ENCODE results near the gene ABHD8.
A peak's percentile ranks its signal among the peaks of the same experiment; 100 is the strongest.

ABHD8 gene, protein sequence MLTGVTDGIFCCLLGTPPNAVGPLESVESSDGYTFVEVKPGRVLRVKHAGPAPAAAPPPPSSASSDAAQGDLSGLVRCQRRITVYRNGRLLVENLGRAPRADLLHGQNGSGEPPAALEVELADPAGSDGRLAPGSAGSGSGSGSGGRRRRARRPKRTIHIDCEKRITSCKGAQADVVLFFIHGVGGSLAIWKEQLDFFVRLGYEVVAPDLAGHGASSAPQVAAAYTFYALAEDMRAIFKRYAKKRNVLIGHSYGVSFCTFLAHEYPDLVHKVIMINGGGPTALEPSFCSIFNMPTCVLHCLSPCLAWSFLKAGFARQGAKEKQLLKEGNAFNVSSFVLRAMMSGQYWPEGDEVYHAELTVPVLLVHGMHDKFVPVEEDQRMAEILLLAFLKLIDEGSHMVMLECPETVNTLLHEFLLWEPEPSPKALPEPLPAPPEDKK

DNA sequence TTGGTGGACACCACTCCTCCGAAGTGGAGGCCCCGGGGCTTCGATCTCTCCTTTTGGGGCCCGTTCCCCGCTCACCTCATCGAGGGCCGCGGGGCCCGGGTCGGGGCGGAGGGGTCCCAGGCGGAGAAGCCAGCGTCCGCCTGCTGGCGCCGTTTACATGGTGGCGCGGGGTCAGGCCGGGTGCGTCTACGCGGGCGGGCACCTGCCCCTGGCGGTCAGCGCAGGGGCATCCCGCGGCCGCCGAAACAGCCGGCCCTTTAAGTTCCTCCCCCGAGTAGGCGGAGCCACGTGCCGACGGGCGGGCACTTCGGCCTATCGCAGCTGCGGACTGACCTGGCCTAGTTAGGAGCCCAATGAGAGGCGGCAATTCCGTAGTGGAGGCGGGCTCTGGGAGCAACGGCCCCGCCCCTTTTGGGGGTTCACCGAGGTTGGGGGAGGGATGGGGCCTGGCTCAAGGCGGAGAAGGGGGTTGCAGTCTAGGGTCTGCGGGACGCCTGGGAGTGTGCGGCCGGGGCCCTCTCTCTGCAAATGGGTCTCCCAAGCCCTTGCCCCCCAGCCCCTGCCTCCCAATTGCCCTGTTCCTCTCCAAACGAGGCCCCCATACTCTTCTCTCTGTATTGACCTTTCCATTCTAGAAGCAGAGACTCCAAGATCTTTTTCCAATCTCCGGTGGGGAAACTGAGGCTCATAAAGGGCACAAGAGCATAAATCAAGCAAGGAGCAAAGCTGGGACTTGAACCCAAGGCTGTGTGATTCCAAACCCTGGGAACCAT lies at the start of gene ABHD8:
TSS of gene ABHD8 (minus strand) at position 259 of the 773 bp plus-strand sequence. CDS start 1,809 bp downstream, outside the sequence.
- DNase-seq, result peak; percentile 98

- no peak for DNase-seq
Measured at GRCh38 chr19:17352608-17353280, 49.5 kb upstream of the ABHD8 start.

GRCh38 chr19:17351815-17352435 lies 48.7 kb upstream of the ABHD8 start:
- DNase-seq, result no peak

DNA sequence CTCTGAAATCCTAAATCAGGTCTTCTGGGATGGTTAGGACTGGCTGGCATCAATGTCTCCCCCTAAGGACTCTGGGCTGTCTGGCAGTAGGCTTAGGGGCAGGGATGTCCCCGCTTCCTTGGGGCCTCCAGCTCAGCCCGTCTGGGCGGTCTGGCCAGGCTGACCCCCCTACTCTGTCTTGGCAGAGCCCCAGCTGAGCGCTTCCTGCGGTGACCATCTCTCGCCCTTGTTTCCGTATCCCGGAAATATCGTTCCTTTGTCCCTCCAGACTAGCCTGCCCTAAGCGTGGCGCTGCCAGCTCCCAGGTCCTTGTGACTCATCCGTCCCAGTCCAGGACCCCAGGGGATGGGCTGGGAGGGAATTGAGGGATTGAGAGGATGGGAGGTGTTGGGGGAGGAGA lies 45.5 kb upstream of the ABHD8 start:
- DNase-seq, result peak; percentile 62

GRCh38 chr19:17347877-17348276 lies 44.7 kb upstream of the ABHD8 start:
- DNase-seq, result no peak

DNA sequence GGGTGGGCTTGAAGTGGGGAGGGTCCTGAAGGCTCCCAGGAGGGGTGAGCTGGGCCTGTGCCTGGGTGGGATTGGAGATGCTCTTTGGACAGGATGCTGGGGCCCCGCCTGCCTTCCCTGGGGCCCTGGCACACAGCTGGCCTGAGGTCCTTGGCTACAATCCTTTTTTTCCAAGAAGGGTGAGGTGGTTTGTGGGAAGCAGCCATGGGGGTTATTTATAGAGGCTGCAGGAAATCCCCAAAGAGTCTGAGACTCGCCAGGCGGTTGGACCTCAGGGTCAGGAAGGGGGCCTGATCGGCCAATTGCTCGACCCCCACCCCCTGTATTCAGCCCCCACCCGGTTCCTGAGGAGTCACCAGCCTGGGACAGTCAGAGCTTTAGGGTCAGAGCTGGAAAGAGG lies 44.1 kb upstream of the ABHD8 start:
- no peak for DNase-seq

DNA sequence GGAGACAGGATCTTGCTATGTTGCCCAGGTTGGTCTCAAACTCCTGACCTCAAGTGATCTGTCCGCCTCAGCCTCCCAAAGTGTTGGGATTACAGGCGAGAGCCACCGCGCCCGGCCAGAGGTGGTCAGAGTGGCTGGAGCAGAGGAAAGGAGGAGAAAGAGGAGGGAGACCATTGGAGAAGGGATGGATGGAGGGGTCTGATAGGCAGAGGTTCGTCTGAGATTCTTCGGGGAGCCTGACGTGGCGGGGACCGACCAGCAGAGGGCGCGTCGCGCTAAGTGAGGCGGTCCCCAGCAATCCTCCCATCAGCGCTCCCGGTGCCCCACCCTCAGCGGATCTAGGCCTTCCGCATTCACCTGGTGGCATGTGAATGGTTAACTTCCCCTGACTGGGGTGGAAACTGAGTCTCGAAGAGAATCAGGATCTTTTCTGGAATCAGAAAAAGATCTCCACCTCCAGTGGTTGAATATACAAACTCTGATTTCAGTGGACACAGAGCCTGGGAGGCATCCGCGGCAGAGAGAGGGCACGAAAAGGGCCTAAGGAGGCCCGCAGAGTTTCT lies 43.0 kb upstream of the ABHD8 start:
- DNase-seq, result peak; percentile 58

DNA sequence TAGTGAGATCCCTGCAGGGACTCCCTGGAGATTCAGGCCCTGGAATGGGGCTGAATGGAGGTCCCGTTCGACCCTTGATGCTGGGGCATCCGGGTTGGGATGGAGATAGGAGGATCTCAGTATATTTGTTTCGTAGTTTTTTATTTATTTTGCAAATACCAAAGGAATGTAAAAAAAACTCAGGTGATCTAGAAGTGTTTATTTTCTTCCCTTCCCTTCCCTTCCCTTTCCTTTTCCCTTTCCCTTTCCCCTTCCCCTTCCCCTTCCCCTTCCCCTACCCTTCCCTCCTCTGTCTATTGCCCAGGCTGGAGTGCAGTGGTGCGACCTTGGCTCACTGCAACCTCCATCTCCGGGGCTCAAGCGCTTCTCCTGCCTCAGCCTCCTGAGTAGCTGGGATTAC lies 38.6 kb upstream of the ABHD8 start:
- DNase-seq, result no peak

DNA sequence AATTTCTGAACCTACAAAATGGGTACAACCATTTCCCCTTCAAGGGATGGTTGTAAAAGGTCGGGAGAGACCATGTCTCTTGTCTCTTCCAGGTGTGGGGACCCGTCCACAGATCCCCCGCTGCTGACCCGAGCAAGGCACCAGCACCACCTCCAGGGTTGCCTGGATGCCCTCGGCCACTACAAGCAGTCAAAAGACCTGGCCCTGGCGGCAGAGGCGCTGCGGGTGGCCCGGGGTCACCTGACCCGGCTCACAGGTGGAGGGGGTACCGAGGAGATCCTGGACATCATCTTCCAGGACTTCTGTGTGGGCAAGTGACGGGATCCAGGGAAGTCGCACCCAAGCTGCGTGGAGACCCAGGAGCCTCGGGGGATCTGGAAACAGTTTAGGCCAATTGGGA lies 38.2 kb upstream of the ABHD8 start:
- DNase-seq, result no peak

DNA sequence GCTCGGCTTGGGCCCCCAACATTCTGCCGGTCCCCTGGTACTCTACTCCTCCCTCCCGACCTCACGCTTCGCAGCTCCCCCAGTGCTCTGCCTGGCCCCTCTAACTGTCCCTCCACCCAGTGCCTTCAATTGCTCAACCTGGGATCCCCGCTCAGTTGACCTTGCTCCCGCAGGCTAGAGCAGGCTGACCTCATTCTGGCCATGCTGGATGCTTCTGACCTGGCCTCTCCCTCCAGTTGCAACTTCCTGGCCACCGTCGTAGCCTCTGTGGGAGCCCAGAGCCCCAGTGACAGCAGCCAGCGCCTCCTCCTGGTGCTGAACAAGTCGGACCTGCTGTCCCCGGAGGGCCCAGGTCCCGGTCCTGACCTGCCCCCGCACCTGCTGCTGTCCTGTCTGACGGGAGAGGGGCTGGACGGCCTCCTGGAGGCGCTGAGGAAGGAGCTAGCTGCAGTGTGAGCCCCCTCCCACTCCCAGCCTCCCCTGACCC lies 37.7 kb upstream of the ABHD8 start:
- DNase-seq, result no peak

- DNase-seq, result no peak
Measured at GRCh38 chr19:17340302-17340870, 37.2 kb upstream of the ABHD8 start.

GRCh38 chr19:17339088-17339741 lies 36.0 kb upstream of the ABHD8 start:
- DNase-seq, result no peak

DNA sequence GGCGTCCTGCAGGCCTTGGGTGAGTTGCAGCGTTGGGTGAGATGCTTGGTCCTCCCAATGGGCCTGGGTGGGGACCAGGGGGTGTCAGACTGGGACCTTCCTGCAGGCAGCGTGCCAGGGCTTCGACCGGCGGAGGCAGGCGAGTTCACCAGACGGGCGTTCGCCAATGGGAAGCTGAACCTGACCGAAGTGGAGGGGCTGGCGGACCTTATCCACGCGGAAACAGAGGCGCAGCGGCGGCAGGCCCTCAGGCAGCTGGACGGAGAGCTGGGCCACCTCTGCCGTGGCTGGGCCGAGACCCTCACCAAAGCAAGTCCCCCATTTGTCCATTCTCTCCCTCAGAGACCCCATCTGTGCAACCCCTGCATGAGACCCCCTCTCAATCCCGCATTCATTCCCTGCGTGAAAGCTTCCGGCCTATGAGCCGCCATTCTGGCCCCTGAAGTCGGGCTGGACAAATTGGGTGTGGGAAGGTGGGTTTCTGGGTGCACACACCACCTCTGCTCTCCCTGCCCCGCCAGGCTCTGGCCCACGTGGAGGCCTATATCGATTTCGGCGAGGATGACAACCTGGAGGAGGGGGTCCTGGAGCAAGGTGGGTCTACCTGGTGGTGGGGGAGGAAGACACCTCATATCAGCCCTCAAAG lies 35.3 kb upstream of the ABHD8 start:
- no peak for DNase-seq

- DNase-seq, result peak; percentile 37
Measured at GRCh38 chr19:17337675-17338432, 34.6 kb upstream of the ABHD8 start.

DNA sequence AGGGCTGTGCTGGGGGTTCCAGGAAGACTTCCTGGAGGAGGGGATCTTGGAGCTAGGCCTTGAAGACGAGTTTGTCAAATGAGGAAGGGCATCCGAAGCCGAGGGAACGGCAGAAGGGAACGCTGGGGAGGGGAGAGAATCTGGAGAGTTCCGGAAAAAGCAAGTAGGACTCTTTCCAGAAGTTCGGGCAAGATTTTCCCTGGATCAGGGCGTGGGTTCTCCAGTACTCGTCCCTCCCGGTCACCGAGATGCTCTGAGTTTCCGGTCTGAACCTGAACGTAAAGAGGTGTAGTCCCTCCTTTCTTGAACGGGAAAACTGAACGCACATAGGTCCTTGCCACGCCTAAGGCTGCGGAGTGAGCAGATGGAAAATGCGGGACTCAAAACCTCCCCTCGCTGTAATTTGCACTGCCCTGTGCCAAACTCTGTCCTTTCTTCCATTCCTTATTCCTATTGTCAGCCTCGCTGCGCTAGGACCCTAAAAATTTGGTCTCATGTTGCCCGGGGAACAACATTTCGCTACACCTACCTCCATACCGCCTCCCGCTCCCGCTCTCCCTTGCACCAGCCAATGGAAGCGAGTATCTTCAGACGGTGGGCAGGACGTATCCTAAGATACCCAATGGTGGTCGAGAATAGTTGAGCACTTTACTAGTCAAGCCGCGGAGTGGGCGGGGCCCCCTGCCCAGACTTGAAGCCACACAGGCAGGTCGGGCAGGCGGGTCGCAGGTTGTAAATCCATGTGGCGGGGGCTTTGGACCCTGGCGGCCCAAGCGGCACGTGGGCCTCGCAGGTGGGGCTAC lies 33.8 kb upstream of the ABHD8 start, which contains the start of gene GTPBP3:
TSS of gene GTPBP3 (plus strand) at position 682 of the 803 bp plus-strand sequence. CDS start at position 741, 59 bp downstream.
- DNase-seq, result peak; percentile 100

GRCh38 chr19:17335575-17335974 lies 32.4 kb upstream of the ABHD8 start:
- no peak for DNase-seq

DNA sequence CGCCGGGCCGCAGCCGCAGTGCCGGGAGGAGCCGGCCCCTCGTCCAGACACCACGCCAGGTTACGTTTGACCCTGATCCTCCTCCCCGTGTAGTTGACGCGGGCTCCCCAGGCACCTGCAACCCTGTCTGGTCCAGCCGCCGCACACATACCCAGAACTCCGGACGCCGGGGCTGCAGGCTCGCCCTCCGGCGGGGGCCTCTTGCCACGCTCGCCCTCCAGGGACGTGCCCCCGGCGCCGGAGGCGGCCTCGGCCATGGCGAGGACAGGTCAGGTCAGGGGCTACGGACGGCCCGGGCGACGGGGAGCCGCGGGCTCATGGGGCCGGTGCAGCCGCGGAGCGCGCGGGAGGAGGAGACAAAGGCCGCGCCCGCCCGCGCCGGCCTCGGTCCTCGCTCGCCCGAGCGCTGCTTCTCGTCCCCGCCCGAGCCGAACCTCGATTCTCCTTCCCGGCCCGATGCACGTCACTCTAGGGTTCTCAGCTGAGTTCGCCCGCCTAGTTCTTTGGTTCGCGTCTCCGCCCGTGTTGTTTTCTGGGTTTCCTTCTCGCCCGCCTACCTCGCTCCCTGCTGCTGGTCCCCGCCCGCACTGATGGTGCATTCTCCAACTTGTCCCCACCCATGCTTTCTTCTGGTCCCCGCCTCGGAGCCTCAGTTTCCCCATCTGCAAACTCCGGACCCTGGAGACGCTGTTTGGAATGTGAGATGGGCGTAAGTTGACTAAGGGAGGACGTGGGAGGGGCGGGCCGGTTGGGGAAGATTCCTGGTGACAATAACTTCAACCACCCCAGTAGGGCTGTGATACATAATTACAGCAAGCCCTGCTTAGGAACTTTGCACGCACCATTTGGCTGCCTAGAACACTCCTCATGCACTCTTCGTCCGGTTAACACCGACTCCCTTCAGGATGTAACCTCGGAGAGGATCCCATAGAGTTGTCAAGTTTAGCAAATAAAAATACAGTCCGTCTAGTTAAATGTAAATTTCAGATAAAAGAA lies 31.5 kb upstream of the ABHD8 start, which contains the start of gene ANO8:
TSS of gene ANO8 (minus strand) at position 442 of the 996 bp plus-strand sequence. CDS start at position 257, 185 bp downstream.
- peak; percentile 95 for DNase-seq
